ENCODE data around the gene LRRC30.

Gene LRRC30

GRCh38 chr18:7207366-7207915 lies 23.4 kb upstream of the LRRC30 start:
- no peak for TF ChIP-seq JUND (IDR thresholded peaks at IDR 0.05; ENCODE audit: low read depth)
- in situ Hi-C loops (cut with HindIII; ENCODE audit: low pct_unique_long_range_greater_than_20kb, low sequenced_read_pairs), result no loop called here
- DNase-seq (ENCODE audit: low read depth in 1 of 2, low spot score in 1 of 2), result no peak

GRCh38 chr18:7221424-7222155 lies 9.3 kb upstream of the LRRC30 start:
- DNase-seq (ENCODE audit: low read depth in 1 of 2, low spot score in 1 of 2), result peak; percentile 23 to 67
- in situ Hi-C loops (cut with HindIII; ENCODE audit: low pct_unique_long_range_greater_than_20kb, low sequenced_read_pairs), result no loop called here
- no peak for TF ChIP-seq JUND (IDR thresholded peaks at IDR 0.05; ENCODE audit: low read depth)

DNA sequence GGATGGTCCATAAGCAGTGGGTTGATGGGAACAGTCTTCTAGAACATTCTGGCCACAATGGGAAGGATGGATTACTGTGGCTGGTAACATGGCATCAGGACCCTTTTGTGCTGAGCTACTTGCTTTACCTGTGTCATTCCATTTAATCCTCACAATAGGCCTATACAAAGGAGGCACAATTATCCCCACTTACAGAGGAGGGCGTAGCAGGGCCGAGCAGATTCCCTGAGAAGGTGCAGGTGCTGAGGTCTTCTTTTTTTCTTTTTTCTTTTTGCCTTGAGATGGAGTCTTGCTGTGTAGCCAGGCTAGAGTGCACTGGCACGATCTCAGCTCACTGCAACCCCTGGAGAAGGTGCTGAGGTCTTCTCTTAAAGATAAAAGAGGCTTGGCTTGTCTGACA lies 6.7 kb upstream of the LRRC30 start:
- in situ Hi-C loops (cut with HindIII; ENCODE audit: low pct_unique_long_range_greater_than_20kb, low sequenced_read_pairs), result no loop called here

DNA sequence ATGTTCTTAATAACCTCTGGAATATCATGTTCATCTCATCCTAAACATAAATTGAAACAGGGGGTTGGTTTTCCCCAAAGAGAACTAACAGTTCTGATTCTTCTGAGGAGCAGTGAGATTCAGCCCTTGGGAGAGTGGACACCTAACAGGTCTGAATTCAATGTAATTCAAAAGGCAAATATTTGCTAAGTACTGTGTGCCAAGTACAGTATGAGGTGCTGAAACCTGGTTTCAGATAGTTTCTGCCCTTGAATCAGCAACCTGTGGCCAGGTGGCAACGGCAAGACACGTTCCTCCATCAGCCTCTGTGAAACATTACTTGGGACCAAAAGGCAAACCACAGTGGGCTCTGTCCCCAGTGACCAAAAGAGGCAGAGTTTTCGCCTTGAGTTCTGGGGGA lies 1.3 kb downstream of the LRRC30 start:
- no peak for DNase-seq (ENCODE audit: low read depth in 1 of 2, low spot score in 1 of 2)
- in situ Hi-C loops (cut with HindIII; ENCODE audit: low pct_unique_long_range_greater_than_20kb, low sequenced_read_pairs), result no loop called here
- TF ChIP-seq JUND (IDR thresholded peaks at IDR 0.05; ENCODE audit: low read depth), result no peak

More for the DNA sequence above, 6.7 kb upstream of the LRRC30 start:
- no peak for DNase-seq (ENCODE audit: low read depth in 1 of 2, low spot score in 1 of 2)
- no peak for TF ChIP-seq JUND (IDR thresholded peaks at IDR 0.05; ENCODE audit: low read depth)

DNA sequence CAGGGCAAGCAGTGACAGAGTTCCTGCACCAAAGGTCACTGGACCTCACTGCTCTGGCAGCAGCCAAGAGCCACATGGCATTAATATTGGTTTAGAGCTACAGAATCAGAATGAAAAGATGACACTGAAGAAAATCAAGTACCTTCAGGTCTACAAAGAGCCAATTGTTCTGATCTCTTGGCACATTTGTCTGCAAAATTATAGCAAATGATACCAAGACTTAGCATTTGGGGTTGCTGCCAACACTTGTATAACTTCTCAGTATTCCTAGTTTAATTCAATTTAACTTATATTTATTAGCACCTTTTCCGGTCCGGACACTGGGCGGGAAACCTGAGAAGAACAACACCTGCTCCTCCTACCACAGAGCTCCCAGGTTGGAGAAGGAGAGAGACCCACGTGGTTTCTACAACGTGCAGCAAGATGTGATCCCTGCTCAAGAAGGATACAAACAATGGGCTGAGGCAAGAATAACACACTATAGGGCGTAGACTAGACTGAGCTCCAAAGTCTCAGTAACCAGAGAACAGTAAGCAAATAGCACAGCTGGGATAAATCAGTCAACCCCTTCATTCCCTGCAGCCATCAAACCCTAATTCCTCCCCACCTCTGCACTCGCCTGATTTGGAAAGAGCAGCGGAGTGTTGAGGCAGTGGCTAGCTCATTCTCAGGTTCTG lies 2.4 kb downstream of the LRRC30 start:
- TF ChIP-seq JUND (IDR thresholded peaks at IDR 0.05; ENCODE audit: low read depth), result no peak
- DNase-seq (ENCODE audit: low read depth in 1 of 2, low spot score in 1 of 2), result no peak
- in situ Hi-C loops (cut with HindIII; ENCODE audit: low pct_unique_long_range_greater_than_20kb, low sequenced_read_pairs), result no loop called here

GRCh38 chr18:7234091-7234490 lies 3.2 kb downstream of the LRRC30 start:
- in situ Hi-C loops (cut with HindIII; ENCODE audit: low pct_unique_long_range_greater_than_20kb, low sequenced_read_pairs), result no loop called here
- no peak for DNase-seq (ENCODE audit: low read depth in 1 of 2, low spot score in 1 of 2)
- no peak for TF ChIP-seq JUND (IDR thresholded peaks at IDR 0.05; ENCODE audit: low read depth)

DNA sequence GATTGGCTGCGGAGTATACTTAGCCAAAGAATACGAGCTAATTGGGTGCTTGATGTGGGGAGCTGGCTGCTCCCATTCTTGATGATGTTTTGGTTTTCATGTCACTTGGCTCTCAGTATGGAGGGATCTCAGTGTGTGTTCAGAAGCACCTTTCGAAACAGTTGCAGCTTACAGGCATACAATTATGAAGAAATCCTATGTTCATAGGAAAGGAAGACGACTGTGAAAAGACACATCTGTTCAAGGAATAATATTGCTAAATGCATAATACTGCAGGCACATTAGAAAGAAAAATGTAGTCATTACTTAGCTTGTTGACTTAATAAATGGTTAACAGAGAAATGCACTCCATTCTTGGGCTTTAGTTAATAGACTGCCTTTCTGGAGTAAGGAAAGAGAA lies 4.1 kb downstream of the LRRC30 start:
- no peak for TF ChIP-seq JUND (IDR thresholded peaks at IDR 0.05; ENCODE audit: low read depth)
- in situ Hi-C loops (cut with HindIII; ENCODE audit: low pct_unique_long_range_greater_than_20kb, low sequenced_read_pairs), result no loop called here
- DNase-seq (ENCODE audit: low read depth in 1 of 2, low spot score in 1 of 2), result no peak

GRCh38 chr18:7236072-7236471 lies 5.2 kb downstream of the LRRC30 start:
- in situ Hi-C loops (cut with HindIII; ENCODE audit: low pct_unique_long_range_greater_than_20kb, low sequenced_read_pairs), result no loop called here
- no peak for DNase-seq (ENCODE audit: low read depth in 1 of 2, low spot score in 1 of 2)
- no peak for TF ChIP-seq JUND (IDR thresholded peaks at IDR 0.05; ENCODE audit: low read depth)

DNA sequence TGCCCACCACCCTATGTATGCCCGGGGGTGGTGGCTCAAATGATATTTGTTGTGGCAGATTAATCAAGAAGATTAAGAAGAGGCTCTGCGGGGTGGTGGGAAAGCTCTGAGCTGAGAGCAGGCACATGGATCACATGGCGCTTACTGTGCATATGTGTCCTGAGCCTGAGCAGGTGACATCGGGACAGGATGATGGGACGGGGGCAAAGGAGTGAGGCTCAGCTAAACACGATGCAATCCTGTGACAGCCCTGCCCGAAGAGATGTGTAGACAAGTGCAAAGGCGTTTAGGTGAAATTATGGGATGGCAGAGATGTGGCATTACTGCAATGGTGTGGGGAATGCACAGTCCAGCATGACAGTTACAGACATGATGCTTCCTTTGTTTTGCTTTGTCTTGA lies 6.0 kb downstream of the LRRC30 start:
- TF ChIP-seq JUND (IDR thresholded peaks at IDR 0.05; ENCODE audit: low read depth), result no peak
- in situ Hi-C loops (cut with HindIII; ENCODE audit: low pct_unique_long_range_greater_than_20kb, low sequenced_read_pairs), result no loop called here
- no peak for DNase-seq (ENCODE audit: low read depth in 1 of 2, low spot score in 1 of 2)

DNA sequence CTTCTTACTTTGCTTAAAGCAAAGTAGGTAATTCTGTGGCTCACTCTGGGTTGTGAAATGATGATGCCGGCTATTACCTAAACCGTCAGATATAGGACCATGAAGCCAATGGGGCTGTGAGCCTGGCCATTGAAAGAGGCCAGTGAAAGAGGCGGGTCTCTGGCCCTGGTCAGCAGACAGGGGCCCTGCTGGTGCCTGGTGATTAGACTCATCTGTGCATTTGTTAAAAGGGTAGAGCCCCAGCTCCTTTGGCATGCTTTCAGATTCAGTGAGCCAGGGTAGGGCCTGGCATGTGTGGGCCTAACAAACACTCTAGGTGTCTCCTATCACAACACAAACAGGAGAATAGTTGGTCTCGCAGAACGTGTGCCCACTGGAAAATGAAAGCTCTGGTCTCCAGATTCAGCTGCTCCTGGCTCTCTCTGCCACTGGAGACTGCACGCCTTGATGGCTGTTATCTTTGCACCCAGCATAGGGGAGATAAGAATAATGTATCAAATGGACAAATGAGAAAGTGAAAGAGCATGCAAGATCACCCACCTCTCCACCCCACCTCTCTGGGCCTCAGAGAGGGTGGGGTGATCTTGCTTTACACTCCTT lies 6.9 kb downstream of the LRRC30 start:
- in situ Hi-C loops (cut with HindIII; ENCODE audit: low pct_unique_long_range_greater_than_20kb, low sequenced_read_pairs), result no loop called here
- TF ChIP-seq JUND (IDR thresholded peaks at IDR 0.05; ENCODE audit: low read depth), result no peak
- DNase-seq (ENCODE audit: low read depth in 1 of 2, low spot score in 1 of 2), result no peak

GRCh38 chr18:7242926-7243325 lies 12.0 kb downstream of the LRRC30 start:
- in situ Hi-C loops (cut with HindIII; ENCODE audit: low pct_unique_long_range_greater_than_20kb, low sequenced_read_pairs), result no loop called here
- no peak for DNase-seq (ENCODE audit: low read depth in 1 of 2, low spot score in 1 of 2)

DNA sequence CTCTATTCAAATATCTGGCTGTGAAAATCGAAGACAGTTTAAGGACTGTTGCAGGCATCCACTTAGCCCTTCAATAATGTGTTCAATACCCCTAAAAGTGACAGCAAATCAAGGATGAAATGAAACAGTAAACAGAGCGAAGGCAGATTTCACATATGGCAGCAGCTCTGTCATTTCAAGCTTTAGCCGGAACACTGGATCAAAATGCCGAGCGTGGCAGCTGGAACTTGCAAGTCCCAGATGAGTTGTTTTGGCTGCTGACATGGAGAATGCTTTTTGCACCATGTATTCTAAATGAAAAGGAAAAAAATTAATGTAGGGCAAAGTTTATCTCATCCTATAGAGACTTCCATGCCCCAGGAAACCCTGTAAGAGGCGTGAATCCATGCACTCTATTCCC lies 18.0 kb downstream of the LRRC30 start:
- DNase-seq (ENCODE audit: low read depth in 1 of 2, low spot score in 1 of 2), result no peak
- in situ Hi-C loops (cut with HindIII; ENCODE audit: low pct_unique_long_range_greater_than_20kb, low sequenced_read_pairs), result no loop called here
- no peak for TF ChIP-seq JUND (IDR thresholded peaks at IDR 0.05; ENCODE audit: low read depth)

More at GRCh38 chr18:7242926-7243325, 12.0 kb downstream of the LRRC30 start:
- TF ChIP-seq JUND (IDR thresholded peaks at IDR 0.05; ENCODE audit: low read depth), result no peak

GRCh38 chr18:7254163-7254562 lies 23.3 kb downstream of the LRRC30 start:
- DNase-seq (ENCODE audit: low read depth in 1 of 2, low spot score in 1 of 2), result no peak
- in situ Hi-C loops (cut with HindIII; ENCODE audit: low pct_unique_long_range_greater_than_20kb, low sequenced_read_pairs), result no loop called here
- no peak for TF ChIP-seq JUND (IDR thresholded peaks at IDR 0.05; ENCODE audit: low read depth)
